ENCODE measurements around the gene FADD. TPM values are rescaled to one million over a fixed set of nuclear protein-coding genes. Genes with fewer than 3 reads are reported as not detected.

The FADD gene
- total RNA-seq, 1 donor from 2014 or later = 40.8 TPM

DNA sequence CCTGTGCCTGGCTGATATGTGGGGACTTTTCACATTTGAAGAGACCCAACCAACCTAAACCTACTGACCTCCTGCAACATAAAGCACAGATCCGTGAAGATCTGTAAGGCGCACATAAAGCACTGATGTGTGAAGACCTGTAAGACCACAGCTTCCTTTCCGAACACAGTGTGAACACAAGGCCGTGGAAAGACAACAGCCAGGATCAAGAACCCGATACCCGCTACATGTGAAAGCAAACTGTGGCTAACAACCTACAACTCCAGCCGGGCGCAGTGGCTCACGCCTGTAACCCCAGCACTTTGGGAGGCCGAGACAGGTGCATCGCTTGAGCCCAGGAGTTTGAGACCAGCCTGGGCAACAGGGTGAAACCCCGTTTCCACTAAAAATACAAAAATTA, 49.7 kb downstream of the FADD start:
- no peak overlapping the region for H3K27ac ChIP-seq (ENCODE audit: low read depth, low read length)
- no peak for FAIRE-seq

DNA sequence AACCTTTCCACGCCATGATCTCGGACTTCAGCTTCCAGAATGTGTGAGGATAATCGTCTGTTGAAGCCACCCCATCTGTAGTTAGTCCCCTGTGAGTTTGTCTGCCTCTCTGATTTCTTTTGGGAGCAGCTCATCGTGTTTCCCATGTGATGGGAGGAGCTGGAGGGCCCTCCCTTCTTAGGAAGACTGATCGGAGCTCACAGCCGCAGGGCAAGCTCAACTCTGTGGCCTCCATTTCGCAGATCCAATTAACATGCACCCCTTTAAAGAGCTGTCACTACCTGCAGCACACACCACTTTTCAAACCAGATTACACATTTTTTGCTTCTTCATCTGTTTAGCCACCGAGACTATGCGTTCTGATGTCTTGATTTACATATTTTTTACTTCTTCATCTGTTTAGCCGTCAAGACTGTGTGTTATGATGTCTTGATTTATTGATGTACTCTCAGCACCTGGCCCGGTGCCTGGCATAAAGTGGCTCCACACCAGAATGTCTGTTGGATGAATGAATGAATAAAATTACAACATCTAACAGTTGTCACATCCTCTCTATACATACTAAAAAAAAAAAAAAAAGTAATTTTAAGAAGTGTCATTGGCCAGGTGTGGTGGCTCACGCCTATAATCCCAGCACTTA, 52.5 kb downstream of the FADD start:
- no peak overlapping the region for H3K4me3 ChIP-seq (ENCODE audit: insufficient read depth, low read depth, low read length)
- no peak for DNase-seq (ENCODE audit: low read depth)
- Mint-ChIP-seq H3K36me3 (ENCODE audit: low read depth, unreplicated experiment) (no peaks in the 10 kb centered on the region), H3K4me1 (ENCODE audit: low read depth, unreplicated experiment) (no peaks in the 10 kb centered on the region), H3K27me3 (ENCODE audit: low read depth, unreplicated experiment) (no peaks in the 10 kb centered on the region), H3K9me3 (ENCODE audit: unreplicated experiment) (no peaks in the 10 kb centered on the region), H3K4me3 (ENCODE audit: unreplicated experiment) (no peak overlapping the region), H3K27ac (ENCODE audit: unreplicated experiment) (no peak overlapping the region)
- H3K27ac ChIP-seq (ENCODE audit: low read depth, low read length) = no peak overlapping the region
- no peaks in the 10 kb centered on the region for H3K36me3 ChIP-seq (ENCODE audit: insufficient read depth, low read length)
- H3K4me1 ChIP-seq (ENCODE audit: insufficient read depth, low read length) = peaks cover 9% of the 10 kb centered on the region
- TF ChIP-seq, protein P1, sequence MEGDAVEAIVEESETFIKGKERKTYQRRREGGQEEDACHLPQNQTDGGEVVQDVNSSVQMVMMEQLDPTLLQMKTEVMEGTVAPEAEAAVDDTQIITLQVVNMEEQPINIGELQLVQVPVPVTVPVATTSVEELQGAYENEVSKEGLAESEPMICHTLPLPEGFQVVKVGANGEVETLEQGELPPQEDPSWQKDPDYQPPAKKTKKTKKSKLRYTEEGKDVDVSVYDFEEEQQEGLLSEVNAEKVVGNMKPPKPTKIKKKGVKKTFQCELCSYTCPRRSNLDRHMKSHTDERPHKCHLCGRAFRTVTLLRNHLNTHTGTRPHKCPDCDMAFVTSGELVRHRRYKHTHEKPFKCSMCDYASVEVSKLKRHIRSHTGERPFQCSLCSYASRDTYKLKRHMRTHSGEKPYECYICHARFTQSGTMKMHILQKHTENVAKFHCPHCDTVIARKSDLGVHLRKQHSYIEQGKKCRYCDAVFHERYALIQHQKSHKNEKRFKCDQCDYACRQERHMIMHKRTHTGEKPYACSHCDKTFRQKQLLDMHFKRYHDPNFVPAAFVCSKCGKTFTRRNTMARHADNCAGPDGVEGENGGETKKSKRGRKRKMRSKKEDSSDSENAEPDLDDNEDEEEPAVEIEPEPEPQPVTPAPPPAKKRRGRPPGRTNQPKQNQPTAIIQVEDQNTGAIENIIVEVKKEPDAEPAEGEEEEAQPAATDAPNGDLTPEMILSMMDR (IDR thresholded peaks at IDR 0.05; ENCODE audit: insufficient read depth, low read depth, low read length) = no peak
- TF ChIP-seq EZH2 (IDR thresholded peaks at IDR 0.05; ENCODE audit: insufficient read depth, low read length) = no peak
- no peak overlapping the region for H3K9ac ChIP-seq (ENCODE audit: low read length)
- H3K79me2 ChIP-seq (ENCODE audit: insufficient read depth, low read length) = no peaks in the 10 kb centered on the region
- H3K9me3 ChIP-seq (ENCODE audit: insufficient read depth, low read depth, low read length) = no peaks in the 10 kb centered on the region
- no peaks in the 10 kb centered on the region for H3K27me3 ChIP-seq (ENCODE audit: insufficient read depth, low read length)
- FAIRE-seq = no peak
- H3K4me2 ChIP-seq (ENCODE audit: low read length) = no peak overlapping the region
- no peak overlapping the region for H2AFZ ChIP-seq (ENCODE audit: low read depth, low read length)
- H4K20me1 ChIP-seq (ENCODE audit: insufficient read depth, low read length) = no peaks in the 10 kb centered on the region

More for the DNA sequence above, 49.7 kb downstream of the FADD start:
- Histone ChIP-seq H2AFZ (ENCODE audit: low read depth, low read length) (no peak overlapping the region), H3K79me2 (ENCODE audit: insufficient read depth, low read length) (no peaks in the 10 kb centered on the region), H3K4me3 (ENCODE audit: insufficient read depth, low read depth, low read length) (no peak overlapping the region), H3K9me3 (ENCODE audit: insufficient read depth, low read depth, low read length) (no peaks in the 10 kb centered on the region), H4K20me1 (ENCODE audit: insufficient read depth, low read length) (no peaks in the 10 kb centered on the region), H3K9ac (ENCODE audit: low read length) (no peak overlapping the region), H3K4me2 (ENCODE audit: low read length) (no peak overlapping the region), H3K4me1 (ENCODE audit: insufficient read depth, low read length) (peaks cover 11% of the 10 kb centered on the region), H3K36me3 (ENCODE audit: insufficient read depth, low read length) (no peaks in the 10 kb centered on the region), H3K27me3 (ENCODE audit: insufficient read depth, low read length) (no peaks in the 10 kb centered on the region)
- DNase-seq (ENCODE audit: low read depth) = no peak
- no peaks in the 10 kb centered on the region for H3K4me1 Mint-ChIP-seq (ENCODE audit: low read depth, unreplicated experiment)
- H3K4me3 Mint-ChIP-seq (ENCODE audit: unreplicated experiment) = no peak overlapping the region
- no peaks in the 10 kb centered on the region for H3K9me3 Mint-ChIP-seq (ENCODE audit: unreplicated experiment)
- no peaks in the 10 kb centered on the region for H3K27me3 Mint-ChIP-seq (ENCODE audit: low read depth, unreplicated experiment)
- H3K27ac Mint-ChIP-seq (ENCODE audit: unreplicated experiment) = no peak overlapping the region
- TF ChIP-seq, protein P1 (IDR thresholded peaks at IDR 0.05; ENCODE audit: insufficient read depth, low read depth, low read length) = no peak
- TF ChIP-seq EZH2 (IDR thresholded peaks at IDR 0.05; ENCODE audit: insufficient read depth, low read length) = no peak
- H3K36me3 Mint-ChIP-seq (ENCODE audit: low read depth, unreplicated experiment) = no peaks in the 10 kb centered on the region

Other genes starting within 250 kb of the FADD start
- 0.10 and 0.14 TPM in 2 replicates for gene ANO1, start 125.0 kb upstream of the FADD start, total RNA-seq
- 48.0 and 54.7 TPM in 2 replicates for gene PPFIA1, start 67.4 kb downstream of the FADD start, total RNA-seq
- 291 and 344 TPM in 2 replicates for gene CTTN, start 195.2 kb downstream of the FADD start, total RNA-seq

Data from astrocyte (in vitro differentiated cells and primary cell).